ENCODE results near the gene GNG11.

GNG11 gene

GRCh38 chr7:93977211-93977950 lies 55.8 kb downstream of the GNG11 start:
- in situ Hi-C loops (cut with HindIII; ENCODE audit: low sequenced_read_pairs) = no loop called here

More at GRCh38 chr7:93977211-93977950, 55.8 kb downstream of the GNG11 start:
- no peak overlapping the region for H3K4me3 ChIP-seq (ENCODE audit: low read depth, low read length)
- no peak for TF ChIP-seq CTCF (IDR thresholded peaks at IDR 0.05; ENCODE audit: low read depth, low read length)
- no peak for DNase-seq (ENCODE audit: low read depth, low spot score)

All from astrocyte of the spinal cord (primary cell).